T follicular helper cell (primary cell): ENCODE measurements around the gene PDE8A.
"Not testable (repeated sequence)": the region's sequence is repeated elsewhere in the genome, so short reads cannot be mapped to it uniquely, and the experiment has no call there.

Experiments used
- DNase-seq: peaks from one replicate; pipeline ENCODE4 v3.0.0-alpha.2; 2020; ENCODE audit warnings: low read depth

PDE8A gene

DNA sequence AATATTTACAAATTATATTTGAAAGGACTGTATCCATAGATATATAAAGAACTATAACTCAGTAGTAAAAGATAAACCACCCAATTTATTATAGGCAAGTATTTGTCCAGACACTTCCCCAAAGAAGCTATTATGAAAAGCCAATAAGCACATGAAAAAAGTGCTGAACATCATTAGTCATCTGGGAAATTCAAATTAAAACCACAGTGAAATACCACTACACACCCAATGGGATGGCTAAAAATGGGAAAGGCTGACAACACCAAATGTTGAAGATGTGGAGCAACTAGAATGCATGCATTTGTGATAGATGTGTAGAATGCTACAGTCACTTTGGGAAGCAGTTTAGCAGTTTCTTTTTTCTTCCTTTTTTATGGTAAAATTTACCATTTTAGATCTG lies 147.0 kb downstream of the PDE8A start:
- no peak for DNase-seq

DNA sequence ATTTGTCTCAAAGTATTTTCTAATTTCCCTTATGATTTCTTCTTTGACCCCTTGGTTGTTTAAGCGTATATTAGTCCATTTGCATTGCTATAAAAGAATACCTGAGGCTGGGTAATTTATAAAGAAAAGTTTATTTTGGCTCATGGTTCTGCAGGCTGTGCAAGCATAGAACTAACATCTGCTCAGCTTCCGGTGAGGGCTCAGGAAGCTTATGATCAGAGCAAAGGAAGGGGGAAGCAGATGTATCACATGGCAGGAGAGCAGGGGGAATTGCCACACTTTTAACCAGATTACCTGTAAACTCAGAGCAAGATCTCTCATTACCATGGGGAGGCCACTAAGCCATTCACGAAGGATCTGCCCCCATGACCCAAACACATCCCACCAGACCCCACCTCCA lies 148.2 kb downstream of the PDE8A start:
- no peak for DNase-seq

DNA sequence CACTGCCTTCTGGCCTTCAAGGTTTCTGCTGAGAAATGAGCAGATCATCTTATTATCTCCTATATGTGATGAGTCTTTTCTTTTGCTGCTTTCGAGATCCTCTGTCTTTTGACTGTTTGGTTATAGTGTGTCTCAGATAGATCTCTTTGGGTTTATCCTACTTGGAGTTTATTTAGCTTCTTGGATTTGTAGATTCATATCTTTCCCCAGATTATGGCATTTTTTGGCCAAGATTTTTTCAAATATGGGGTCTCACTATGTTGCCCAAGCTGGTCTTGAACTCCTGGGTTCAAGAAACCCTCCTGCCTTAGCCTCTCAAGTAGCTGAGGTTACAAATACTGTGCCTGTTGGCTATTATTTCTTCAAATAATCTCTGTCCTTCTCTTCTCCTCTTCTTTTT lies 150.3 kb downstream of the PDE8A start:
- no peak for DNase-seq

DNA sequence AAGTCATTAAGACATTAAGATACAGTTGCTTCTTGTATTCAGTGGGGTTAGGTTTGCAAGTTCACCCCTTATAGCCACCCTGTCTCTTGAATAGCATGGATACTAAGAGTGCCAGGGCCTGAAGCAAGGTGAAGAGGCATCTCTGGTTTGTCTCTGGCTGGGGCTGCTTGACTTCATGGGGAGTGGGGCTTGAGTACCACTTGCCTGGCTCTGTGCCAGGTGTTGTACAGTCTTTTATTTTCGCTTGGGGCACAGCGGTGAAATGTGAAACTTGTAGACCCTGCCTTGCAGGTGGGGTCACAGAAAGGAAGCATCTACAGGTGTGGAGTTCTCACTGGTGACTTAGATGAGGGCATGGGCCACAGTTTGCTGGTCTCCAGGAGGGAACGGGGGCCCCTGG lies 152.1 kb downstream of the PDE8A start:
- DNase-seq: no peak

DNA sequence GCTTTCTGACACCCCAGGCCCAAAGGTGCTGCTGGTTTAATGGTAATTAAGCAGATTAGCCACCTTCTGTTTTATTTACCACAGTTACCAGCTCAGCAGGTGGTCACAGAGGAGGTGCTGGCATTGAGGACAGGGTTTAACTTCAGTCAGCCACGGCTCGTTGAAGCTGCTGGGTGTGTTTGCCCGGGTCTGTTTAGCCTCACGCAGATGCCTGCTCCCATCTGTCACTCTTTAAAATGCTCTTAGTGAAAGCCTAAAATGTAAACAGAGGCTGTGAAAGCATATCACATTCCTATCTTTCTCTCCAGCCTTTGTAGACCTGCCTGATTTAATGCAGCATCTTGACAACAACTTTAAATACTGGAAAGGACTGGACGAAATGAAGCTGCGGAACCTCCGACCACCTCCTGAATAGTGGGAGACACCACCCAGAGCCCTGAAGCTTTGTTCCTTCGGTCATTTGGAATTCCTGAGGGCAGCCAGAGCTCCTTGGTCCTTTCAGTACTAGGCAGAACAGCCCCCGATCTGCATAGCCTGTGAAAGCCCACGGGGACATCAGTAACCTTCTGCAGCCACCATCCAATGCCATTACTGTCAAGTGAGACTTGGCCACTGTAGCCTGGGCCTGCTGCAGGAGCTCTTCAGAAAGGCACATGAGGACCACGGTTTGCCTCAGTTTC lies 156.0 kb downstream of the PDE8A start:
- DNase-seq: no peak

DNA sequence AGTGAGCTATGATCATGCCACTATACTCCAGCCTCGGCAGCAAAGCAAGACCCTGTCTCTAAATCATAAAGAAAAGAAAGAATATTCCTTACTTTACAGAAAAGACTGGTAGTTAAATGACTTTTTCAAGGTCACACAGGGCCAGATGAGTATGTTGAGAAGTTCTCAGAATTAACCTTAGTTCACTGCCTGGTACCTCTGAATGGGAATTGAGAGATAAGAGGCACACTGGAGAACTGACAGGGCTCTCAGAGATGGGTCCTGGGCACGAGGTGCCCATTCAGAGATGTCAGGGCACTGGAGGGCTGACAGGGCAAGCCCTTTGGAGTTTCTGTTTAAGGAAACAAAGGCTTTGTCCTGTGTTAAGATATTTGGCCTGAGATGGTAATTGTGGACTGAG lies 157.7 kb downstream of the PDE8A start:
- no peak for DNase-seq

DNA sequence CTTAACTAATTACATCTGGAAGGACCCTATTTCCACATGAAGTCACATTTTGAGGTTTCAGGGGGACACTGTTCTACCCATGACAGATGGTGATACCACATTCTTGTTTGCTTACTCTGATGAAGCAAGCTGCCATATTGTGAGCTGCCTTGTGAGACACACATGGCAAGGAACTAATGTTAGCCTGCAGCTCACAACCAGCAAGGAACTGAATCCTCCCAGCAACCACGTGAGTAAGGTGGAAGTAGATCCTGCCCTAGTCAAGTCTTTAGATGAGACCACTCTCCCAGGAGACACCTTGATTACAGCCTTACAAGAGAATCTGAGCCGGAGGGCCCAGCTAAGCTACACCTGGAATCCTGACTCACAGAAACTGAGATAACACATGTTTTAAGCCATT lies 160.1 kb downstream of the PDE8A start:
- no peak for DNase-seq

DNA sequence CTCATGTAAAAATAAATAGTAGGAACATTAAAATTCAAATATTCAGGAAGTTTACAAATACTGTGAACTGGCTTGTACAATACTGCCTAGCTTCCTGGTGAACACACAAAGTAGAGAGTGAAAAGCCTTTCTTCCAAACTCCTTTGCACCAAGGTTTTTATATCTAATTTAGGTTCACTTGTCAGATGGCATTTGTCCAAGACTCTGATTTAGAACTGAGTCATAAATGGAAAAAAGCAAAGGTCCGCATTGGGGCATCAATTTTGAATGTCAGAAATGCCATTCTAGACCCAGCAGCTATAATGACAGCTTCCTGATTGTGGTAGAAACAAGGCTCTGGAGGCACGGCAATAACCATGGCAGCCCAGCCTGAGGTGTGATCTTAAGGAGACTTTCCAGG lies 160.7 kb downstream of the PDE8A start:
- no peak for DNase-seq

DNA sequence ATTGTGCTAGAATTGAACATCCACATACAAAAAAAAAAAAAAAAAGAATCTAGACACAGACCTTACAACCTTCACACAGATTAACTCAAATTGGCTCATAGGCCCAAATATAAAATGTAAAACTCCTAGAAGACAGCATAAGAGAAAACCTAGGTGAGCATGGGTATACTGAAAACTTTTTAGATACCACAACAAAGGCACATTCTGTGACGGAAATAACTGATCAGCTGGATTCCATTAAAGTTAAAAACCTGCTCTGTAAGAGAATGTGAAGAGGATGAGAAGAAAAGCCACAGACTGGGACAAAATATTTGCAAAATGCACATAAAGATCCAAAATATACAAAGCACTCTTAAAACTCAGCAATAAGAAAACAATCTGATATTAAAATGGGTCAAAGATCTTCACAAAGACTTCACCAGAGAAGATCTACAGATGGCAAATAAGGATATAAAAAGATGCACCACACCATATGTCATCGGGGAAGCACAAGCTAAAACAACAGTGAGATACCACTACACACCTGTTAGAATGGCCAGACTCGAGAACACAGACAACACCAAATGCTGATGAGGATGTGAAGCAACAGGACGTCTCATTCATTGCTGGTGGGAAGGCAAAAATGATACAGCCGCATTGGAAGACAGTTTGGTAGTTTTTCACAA lies 167.9 kb downstream of the PDE8A start:
- DNase-seq: no peak

DNA sequence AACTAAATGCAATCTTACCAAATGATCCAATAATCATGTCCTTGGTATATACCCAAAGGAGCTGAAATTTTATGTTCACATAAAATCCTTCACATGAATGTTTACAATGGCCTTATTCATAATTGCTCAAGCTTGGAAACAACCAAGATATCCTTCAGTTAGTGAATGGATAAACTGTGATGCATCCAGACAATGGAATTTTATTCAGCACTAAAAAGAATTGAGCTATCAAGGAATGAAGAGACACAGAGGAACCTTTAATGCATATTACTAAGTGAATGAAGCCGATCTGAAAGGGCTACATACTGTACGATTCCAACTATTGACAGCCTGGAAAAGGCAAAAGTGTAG lies 168.4 kb downstream of the PDE8A start:
- no peak for DNase-seq

DNA sequence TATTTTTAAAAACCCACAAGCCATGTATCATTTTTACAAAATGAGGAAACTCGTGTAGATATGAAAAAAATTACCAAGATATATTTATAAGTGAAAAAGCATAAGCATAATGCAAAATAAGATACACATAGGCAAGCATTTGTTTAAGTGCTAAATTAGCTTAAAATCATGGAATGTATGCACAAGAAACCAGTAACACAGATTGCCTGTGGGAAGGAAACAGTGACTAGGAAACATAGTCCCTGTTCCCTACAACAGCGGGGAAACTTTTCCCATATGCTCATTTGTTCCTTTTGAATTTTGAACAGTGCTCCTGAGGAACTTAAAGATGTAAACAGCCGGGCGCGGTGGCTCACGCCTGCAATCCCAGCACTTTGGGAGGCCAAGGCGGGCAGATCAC lies 169.5 kb downstream of the PDE8A start:
- no peak for DNase-seq

DNA sequence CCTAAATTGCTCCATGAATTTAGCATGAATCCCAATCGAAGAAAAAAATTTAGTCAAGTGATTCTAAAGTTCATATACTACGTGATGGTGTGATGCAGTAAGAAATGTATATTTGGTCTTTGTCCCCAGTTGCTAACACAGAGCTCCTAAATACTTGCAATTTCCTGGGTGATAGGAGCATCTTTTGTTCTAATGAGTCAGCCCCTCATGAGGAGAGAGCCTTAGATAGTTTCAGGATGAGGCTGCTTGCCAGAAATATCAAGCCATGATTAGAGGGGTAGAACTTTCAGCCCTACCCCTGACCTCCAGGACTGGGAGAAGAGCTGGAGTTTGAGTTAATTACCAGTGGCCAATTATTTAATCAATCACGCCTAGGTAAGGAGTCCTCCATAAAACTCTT lies 170.2 kb downstream of the PDE8A start:
- no peak for DNase-seq

DNA sequence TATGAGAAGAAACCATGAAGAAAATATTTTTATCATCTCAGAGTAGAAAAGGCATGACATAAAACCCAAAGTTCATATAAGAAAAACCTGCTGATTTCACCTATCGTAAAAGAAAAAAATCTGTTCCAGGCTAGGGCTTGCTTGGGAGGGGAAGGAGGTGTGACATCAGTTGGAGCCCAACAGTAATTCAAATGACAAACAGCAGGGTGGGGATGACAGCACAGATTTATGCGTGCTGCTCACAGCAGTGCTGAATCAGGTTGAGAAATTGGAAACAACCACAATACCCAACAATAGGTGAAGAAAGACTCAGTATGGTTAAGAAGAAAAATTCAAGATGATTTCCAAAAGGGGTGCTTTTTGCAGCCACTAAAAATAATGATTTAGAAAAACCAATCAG lies 172.4 kb downstream of the PDE8A start:
- no peak for DNase-seq

DNA sequence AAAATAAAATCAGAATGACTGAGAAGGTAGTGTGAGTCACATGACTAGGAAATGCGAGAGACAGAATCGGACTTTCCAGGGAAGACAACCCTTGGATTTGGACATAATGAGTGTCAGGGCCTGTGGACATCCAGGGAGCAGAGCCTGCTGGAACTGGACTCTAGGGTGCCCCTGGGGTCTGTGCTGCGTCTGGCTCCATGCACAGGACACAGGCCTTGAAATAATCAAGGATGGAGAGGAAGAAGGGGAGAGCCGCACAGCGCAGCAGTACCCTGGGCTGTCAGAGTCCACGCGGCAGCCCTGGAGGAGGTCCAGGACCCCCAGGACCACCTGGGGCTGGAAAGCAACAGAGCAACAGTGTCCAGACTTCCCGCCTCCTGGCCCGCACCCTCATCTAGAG lies 173.7 kb downstream of the PDE8A start:
- no peak for DNase-seq

DNA sequence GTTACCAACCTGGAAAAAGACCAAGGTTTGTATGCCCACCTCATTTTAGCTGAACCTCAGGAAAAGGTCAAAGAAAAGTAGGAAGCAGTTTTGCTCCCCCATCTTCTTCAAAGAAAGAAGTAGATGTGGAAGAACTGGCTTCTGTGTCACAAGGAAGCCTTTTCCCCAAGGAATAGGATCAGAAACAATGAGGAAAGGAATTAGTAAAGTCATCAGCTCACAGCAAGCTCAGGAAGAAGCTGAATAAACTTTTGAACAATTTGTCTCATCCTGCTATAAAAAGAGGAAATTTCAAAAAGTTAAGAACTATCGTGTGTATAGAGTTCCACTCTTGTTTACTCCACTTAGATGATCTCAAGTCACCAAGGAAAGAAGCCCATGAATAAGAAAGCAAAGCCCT lies 174.2 kb downstream of the PDE8A start:
- DNase-seq: no peak

DNA sequence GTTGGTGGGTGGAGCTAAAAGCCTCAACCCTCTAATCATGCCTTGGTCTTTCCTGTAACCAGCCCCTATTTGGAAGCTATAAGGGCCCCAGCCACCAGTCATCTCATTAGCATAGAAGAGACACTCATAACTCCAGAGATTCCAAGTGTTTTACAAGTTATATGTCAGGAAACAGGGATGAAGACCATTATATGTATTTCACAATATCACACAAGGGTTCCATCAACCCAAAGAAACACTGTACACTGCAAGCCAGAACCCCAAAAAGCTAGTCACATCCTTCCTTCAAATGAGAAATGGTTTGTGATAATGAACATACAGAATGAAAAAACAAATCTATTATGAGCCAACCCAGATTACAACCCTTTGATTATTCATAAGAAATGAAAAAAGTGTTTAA lies 175.7 kb downstream of the PDE8A start:
- no peak for DNase-seq

DNA sequence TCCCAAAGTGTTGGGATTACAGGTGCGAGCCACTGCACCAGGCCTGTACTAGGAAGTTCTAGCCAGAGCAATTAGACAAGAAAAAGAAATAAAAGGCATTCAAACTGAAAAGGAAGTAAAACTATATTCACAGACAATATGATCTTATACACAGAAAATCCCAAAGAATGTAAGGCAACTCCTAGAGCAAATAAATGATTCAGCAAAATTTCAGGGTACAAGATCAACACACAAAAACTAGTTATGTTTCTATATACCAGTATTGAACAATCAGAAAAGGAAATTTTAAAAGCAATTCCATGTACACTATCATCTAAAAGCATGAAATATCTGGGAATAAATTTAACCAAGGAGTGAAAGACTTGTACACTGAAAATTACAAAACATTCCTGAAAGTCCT lies 180.6 kb downstream of the PDE8A start:
- no peak for DNase-seq

DNA sequence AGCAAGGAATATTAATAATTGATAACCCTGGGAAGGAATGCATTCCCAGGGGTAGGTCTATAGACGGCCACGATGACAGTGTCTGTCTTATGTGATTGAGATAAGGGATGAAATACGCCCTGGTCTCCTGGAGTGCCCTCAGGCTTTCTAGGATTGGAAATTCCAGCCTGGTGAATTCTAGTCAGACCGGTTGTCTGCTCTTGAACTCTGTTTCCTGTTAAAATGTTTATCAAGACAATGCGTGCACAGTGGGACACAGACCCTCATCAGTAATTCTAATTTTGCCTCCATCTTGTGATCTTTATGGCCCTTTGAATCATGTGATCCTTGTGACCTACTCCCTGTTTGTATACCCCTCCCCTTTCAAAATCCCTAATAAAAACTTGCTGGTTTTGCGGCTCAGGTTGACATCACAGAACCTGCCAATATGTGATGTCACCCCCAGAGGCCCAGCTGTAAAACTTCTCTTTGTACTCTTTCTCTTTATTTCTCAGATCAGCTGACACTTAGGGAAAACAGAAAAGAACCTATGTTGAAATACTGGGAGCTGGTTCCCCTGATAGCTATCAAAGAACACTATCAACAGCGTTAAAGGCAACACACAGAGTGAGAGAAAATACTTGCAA lies 183.3 kb downstream of the PDE8A start:
- DNase-seq: no peak

DNA sequence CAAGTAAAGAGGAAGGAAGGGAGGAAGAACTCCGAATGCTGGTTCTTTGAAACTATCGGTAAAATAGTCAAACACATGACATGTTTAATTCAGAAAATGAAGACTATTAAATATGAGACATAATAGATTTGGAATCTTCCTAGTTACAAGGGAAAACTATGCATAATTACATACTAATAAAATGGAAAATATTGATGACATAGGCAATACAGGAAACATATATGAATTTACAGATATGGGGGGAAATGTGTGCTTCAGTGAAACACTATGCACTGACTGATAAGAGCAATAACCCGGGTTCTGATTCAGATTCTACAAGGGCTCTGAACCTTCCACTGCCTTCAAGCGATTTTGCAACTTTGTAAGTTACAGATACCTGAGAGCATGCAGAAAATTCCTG lies 185.9 kb downstream of the PDE8A start:
- no peak for DNase-seq

DNA sequence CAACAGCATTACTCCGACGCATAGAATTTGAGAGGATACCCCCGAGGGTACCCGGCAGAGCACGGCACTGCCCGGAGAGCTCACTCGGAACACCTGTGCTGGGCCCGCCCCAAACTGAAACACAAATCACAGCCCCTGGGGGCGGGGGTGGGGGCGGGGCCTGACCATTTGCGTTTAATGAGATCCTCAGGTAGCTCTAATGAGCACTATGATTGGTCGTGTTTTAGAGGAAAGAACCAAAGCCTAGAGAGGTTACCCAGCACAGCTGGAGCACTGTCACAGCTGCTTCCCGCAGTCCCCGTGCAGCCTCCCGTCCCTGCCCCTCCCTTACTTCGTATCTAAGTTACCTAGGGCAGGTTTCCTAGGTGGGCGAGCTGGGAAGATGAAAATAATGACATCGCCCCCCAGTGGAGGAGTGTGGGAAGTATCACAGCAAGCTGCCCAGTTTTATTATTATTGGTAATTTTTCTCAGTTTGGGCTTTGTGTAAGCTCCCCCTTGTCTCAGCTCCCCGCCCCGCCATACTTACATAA lies 187.1 kb downstream of the PDE8A start:
- peak; percentile 29 for DNase-seq

DNA sequence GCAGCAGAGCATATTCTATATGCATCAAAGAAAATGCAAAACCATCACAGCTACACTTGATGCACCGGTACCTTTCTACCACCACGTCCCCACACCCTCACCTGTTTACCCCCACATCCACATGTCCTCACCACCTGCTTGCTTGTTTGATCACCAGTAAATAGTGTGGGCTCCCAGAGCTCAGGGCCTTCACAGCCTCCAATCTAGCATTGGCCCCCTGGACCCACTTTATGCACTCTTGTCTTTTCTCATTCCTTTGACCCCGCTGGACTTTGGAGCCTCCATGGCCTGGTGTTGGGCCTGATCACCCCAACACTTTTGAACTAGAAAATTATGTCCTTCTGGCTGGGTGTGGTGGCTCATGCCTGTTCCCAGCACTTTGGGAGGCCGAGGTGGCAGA lies 190.1 kb downstream of the PDE8A start:
- no peak for DNase-seq

DNA sequence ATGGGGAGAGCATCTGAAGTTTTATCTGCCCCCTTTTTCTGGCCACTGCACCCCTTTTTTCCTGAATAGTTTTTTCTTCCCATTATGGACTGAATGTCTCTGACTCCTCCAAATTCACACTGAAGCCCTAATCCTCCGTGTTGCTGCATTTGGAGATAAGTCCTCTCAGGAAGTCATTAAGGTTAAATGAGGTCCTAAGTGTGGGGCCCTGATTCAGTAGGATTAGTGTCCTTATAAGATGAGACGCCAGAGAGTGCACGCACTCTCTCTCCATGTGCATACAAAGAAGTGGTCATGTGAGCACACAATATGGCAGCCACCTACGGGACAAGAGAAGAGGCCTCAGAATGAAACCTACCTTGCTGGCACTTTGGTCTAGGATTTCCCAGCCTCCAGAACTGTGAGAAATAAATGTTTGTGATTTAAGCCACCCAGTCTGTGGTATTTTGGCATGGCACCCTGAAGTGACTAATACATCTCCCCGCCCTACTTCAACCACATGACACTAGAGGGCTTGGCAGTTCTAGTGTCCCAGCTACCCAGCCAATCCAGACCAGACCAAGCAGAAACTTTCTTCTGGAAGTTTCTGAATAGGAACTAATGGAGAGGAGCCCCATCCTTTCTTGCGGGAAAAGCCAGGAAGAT lies 191.3 kb downstream of the PDE8A start:
- DNase-seq: no peak

DNA sequence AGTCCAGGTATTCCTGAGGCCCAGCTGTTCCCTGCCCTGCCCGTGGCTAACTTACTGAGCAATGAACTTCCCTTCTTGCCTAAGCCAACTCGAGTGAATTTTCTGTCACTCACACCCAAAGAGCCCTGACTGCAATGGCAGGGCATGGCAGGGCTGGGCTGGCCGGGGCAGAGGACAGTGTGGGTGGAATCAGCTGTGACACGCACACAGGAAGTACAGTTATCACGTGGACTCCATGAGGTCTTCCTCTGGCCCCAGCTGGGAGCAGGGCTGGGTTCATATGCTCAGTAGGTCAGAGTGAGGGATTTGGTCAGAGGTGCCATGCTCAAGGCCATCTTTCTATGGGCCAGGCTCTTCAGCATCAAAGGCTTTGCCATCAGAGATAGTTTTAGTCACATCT lies 192.0 kb downstream of the PDE8A start:
- not testable (repeated sequence) for DNase-seq
